Stomach (tissue), 4 donors: Measurements from ENCODE around the gene TRAIP.

Experiments used
- CTCF ChIP-seq, 7 experiments: fragments of 450-650 bp in 4 of 7; fragments of 200-600 bp in 3 of 7; sonication (generic) in 3 of 7; IDR thresholded peaks; one replicate each; pipeline ENCODE4 v1.5.1; 2016 to 2019; ENCODE audit warnings: antibody characterized with exemption in 7 of 7, control low read depth in 2 of 7, mild to moderate bottlenecking in 1 of 7
- EP300 ChIP-seq: sonication (generic); formaldehyde crosslinking; IDR thresholded peaks from one replicate; pipeline ENCODE4 v1.6.1; 2017; ENCODE audit warnings: antibody characterized with exemption
- POLR2AphosphoS5 ChIP-seq, 3 donors: sonication (generic); formaldehyde crosslinking; IDR thresholded peaks; one replicate each; pipeline ENCODE4 v1.6.1; 2016; ENCODE audit warnings: antibody characterized with exemption in 3 of 3

DNA sequence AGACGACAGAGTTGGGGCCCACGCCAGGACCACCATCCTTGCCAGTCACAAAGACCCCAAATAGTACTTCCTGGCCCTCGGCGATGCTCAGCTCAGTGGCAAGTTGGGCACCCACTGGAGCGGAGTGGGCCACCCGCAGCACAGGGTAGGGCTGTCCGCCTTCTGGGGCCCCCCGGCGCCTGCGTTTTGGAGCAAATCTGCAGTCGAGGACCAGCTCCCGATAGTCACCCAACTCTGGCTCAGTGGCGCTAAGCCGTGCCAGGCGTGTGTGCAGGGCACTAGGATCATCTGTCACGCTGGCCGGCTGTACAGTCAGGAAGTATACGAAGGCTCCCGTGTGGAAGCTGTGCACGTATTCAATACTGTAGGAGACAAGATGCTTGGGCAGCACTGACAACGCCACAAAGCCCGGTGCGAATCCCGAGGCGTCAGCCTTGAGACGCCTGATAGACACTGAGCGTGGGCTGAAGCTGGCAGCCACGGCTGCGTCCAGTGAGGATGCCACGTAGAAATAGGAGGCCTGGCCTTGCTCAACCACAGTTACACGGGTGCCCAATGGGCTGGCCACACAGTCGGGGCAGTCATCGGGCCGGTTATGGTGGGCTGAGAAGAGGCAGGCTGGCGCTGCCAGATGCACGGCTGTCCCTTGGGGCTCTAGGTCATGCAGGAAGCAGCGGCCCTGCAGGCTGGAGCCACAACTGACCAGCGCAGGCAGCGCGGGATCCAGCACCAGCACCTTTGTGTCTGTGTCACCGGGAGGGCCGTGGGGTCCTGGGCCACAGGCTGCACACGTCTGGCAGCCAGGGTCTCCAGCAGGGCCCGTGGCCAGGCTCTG is 46.4 kb upstream of the TRAIP start:
- no peak for TF ChIP-seq EP300
- TF ChIP-seq POLR2AphosphoS5 (IDR thresholded peaks at IDR 0.05), result no peak
- TF ChIP-seq CTCF (IDR thresholded peaks at IDR 0.05), result no peak
